ENCODE results near the gene MMP7. TPM values are rescaled to one million over a fixed set of nuclear protein-coding genes. Genes with fewer than 3 reads are reported as not detected.

Gene MMP7, protein sequence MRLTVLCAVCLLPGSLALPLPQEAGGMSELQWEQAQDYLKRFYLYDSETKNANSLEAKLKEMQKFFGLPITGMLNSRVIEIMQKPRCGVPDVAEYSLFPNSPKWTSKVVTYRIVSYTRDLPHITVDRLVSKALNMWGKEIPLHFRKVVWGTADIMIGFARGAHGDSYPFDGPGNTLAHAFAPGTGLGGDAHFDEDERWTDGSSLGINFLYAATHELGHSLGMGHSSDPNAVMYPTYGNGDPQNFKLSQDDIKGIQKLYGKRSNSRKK
- total RNA-seq, result 226 TPM

DNA sequence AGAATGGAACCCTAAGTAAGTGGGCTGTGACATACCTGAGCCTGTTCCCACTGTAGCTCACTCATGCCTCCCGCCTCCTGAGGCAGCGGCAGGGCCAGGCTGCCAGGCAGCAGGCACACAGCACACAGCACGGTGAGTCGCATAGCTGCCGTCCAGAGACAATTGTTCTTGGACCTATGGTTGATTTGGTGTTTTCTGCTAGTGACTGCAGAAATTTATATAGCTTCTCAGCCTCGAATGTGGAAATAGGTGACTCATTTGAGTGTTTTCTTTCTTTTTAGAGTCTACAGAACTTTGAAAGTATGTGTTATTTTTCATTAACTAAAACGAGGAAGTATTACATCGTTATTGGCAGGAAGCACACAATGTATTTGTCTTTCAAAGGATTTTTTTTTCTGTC is at the start of gene MMP7:
MMP7 (minus strand) TSS at position 190 of the 400 bp plus-strand sequence; CDS start at position 143, 47 bp downstream.
- no peak for DNase-seq (ENCODE audit: low spot score)

DNA sequence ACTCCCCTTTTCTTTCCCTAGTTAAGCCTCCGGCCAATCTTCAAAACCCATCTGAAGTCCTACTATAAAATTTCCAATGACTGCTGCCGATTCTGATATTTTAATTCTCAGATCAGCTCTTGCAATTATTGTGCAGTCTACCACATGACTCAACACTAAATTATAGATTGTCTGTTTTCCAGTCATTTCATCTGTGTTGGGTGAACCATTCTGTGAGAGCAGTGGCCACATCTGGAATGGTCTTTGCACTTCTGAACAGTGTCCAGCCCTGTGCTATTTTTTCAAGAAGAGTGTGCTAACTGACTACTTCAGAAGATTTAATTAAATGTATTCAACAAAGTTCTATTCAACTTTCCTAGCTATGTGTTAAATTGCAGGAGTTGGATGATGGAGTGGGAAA is 47.2 kb upstream of the MMP7 start:
- DNase-seq (ENCODE audit: low spot score), result no peak

DNA sequence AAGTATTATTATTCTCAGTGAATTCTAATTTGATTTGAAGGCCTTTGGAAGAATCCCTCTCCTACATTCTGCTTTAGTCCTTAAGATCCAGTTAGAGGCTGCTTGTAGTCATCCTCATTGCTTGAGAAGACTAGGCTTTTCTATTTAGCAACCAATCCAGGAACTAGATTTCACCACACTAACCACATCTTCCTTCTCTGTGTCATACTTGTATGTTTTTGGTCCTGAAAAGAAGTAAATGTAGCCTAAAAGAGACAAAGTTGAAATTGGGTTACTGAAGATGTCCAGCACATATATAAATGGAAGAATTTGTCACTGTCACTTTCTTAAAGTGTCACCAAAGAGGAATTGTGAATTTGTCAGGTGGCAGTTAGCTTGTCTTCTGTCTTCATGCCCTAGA is 46.6 kb upstream of the MMP7 start:
- DNase-seq (ENCODE audit: low spot score), result no peak

DNA sequence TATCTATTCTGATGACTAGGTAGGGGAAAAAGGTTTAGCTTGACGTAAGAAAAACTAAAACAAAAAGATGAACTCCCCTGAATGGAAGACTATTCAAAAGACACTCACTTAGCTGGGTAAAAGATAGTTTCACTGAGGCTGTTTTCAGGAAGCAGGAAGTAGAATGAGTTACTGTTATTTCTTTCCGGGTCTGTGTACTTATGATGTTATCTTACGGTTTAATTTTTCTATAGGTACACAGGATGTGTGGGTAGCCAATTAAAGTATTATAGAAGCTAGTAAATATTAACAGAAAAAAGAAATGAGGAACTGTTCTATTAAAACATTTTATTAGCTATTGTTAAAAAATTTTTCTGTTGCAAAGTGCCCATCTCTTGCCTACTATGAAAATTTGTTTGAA is 45.8 kb upstream of the MMP7 start:
- no peak for DNase-seq (ENCODE audit: low spot score)

DNA sequence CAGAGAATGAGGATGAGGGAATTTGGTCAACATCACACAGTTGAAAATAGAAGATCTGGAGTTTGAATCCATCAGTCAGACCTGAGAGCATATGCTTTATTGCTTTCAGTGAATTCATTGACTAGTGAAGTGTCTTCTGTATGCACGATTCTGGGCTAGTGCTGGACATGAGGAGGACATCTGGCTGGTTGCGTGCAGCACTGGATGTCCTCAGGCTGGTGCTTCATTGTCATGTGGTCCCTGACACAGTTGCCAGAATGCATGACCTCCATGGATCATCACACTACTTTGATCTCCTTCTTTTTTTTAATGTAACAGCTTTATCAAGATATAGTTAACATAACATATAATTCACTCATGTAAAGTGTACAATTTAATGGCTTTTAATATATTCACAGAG is 44.5 kb upstream of the MMP7 start:
- DNase-seq (ENCODE audit: low spot score), result no peak

DNA sequence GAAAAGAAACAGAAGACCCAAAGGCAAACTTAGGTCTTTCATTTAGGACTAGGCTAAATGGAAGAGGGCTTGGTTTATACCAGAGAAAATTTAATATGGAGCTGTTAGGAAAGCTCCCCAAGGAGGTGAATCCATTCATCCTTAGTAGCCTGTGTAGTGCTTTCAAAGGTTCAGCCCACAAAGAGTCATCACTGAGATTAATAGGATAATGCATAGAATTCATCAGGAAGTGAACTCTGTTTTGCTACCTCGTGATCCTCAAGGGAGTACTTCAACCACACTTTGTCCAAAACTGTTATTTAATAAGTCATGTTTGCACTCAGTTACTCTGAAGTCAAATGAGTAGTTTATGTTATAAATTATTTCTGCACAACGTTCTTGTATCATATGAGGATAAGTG is 43.3 kb upstream of the MMP7 start:
- DNase-seq (ENCODE audit: low spot score), result no peak

DNA sequence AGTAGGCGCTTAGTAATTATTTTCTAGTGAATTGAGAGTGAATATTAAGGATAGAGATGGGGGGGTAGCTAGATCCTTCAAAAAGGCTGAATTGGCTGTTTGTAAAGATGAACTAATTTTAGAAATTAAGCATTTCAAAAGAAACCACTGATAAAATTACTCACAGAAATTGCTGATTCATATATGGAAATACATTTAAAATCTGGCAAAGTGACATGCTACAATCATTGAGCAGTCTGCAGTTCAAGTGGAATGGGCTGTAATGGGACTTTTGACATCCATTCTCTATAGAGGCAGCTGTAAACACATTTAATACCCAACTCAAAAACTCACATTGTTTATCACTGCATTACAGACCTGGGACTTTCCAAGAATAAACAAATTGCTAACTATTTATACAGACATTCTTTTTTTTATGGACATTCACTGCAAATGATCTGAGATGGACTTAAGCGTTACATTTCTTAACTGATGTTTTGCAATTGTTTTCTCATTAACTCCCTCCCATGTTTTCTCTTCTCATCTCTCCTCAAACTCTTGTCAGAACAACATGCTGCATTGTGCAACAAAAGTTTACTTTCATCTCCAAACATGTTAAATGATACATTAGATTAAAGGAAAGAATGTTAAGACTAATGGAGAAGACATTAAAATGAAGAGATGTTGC is 42.1 kb upstream of the MMP7 start:
- no peak for DNase-seq (ENCODE audit: low spot score)

DNA sequence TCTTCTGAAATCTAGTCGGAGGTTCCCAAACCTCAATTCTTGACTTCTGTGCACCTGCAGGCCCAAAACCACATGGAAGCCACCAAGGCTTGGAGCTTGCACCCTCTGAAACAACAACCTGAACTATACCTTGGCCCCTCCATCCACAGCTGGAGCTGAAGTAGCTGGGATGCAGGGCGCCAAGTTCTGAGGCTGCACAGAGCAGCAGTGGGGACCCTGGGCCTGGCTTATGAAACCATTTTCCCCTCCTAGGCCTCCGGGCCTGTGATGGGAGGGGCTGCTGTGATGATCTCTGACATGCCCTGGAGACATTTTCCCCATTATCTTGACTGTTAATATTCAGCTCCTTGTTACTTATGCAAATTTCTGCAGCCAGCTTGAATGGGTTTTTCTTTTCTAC is 38.3 kb upstream of the MMP7 start:
- no peak for DNase-seq (ENCODE audit: low spot score)

DNA sequence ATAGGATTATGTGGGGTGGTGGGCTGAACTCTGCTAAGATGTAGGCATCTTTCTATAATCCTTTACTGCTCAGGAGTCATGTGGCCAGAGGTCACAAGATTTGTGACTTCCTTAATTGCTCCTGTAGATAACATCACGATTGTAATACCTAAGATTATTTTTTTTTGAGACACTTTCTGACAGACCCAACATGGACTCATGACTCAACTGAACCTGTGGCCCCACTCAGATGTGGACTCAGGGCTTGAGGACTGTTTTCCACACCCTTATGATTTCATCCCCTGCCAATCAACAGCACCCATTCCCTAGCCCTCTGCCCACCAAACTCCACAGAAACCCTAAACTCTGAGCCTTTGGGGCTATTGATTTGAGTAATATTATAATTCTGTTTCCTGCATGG is 35.6 kb upstream of the MMP7 start:
- no peak for DNase-seq (ENCODE audit: low spot score)

DNA sequence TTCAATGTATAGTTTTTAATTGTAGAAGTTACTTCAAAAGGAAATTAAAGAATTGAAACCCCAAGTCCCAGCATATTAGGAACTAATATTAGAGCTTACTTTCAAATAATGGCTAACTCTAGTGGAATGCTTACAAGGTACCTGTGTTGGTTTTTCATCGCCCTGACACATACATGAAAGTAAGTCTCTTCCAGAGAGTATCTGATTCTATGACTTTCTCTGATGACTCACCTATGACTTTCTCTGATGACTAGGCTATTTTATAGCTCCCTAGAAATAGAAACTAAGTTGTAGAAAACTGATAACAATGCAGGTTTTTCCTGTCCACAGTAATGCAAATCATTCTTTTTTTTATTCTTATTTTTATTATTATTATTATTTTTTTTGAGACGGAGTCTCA is 33.6 kb upstream of the MMP7 start:
- no peak for DNase-seq (ENCODE audit: low spot score)

DNA sequence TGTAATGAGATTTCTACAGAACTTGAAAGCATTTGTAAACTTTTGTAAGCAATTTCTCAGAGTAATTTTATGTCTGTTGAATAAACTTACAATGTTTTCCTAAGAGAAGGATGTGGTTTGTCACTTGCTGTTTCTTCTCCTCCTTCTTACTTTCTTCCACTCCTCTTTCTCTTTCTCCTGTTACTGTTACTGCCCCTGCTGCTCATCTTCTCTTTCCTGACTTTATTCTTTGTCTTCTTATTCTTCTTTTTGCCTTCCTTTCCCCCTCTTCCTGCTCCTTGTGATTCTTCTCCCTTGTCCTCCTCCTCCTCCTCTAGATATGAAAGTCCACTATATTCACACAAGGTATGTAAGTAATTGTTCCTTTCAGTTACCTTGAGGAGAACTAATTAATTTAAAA is 31.1 kb upstream of the MMP7 start:
- no peak for DNase-seq (ENCODE audit: low spot score)

DNA sequence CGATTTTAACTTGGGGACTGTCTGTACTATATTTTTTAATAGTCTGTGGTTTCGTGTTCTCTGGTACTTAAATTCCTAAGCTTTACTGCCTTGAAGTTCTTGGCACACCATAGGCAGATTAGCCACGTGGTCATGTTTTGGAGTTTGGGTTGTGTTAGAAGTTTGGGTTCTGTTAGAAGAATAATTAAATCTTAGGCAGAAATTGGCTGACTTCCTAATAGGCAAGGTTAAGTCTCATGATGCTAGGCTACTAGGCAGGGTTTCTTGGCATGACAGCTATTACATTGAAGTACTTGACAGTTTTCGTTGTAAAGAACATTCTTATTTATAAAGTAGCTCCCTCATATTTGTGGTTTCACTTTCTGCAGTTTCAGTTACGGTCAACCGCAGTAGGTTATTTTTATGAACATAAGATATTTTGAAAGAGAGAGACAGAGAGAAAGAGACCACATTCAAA is 30.0 kb upstream of the MMP7 start:
- no peak for DNase-seq (ENCODE audit: low spot score)

DNA sequence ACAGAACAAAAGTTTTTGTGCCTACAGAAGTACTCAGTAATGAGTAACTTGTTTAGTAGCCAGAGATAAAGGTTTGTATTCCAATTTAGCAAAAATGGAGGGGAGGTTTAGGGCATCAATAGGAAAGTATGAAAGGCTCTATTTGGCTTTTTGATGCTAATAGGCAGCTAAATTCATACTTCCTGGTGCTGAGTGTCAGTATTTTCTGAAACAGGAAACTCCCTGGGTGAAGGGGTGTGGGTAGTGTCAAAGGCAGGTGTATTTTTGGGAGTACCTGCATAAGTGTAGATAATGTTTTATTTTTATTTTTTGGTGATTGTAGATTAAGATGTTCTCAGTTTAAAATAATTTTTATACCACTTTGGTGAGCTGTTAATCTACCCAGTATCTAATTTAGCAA is 29.3 kb upstream of the MMP7 start:
- no peak for DNase-seq (ENCODE audit: low spot score)

DNA sequence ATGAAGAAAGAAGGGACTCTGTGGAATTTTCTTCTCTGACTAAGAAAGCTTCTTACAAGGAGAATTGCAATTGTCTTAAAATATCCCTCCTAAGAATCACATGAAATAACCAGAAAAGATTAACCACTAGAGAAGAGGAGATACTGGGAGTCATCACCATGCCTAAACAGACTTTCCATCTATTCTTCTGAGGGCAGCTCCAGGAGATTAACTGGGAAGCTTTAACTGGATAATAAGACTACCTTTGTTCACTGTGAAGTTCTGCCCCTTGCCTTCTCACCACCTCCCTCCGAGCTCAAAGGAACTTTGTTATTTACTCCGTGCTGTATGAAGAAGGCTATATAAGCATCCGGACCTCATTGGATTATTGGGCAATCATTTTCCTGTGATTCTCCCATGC is 24.5 kb upstream of the MMP7 start:
- DNase-seq (ENCODE audit: low spot score), result no peak

DNA sequence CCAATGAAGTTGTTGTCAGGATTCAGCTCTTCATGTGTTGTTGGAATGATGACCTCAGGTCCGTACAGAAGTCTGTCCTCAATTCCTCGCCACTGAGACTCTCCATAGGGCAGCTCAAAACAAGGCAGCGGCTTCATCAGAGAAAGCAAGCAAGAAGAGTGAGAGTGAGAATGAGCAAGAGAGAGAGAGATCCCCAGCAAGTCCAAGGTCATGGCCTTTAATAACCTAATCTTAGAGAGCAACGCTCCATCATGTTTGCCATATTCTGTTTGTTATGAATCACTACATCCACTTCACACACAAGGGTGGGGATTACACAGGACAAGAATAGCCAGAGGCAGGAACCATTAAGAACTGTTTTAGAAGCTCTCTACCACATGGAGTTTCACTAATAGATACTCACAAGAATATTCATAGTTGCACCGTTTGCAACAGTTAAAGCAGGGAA is 23.3 kb upstream of the MMP7 start:
- no peak for DNase-seq (ENCODE audit: low spot score)

DNA sequence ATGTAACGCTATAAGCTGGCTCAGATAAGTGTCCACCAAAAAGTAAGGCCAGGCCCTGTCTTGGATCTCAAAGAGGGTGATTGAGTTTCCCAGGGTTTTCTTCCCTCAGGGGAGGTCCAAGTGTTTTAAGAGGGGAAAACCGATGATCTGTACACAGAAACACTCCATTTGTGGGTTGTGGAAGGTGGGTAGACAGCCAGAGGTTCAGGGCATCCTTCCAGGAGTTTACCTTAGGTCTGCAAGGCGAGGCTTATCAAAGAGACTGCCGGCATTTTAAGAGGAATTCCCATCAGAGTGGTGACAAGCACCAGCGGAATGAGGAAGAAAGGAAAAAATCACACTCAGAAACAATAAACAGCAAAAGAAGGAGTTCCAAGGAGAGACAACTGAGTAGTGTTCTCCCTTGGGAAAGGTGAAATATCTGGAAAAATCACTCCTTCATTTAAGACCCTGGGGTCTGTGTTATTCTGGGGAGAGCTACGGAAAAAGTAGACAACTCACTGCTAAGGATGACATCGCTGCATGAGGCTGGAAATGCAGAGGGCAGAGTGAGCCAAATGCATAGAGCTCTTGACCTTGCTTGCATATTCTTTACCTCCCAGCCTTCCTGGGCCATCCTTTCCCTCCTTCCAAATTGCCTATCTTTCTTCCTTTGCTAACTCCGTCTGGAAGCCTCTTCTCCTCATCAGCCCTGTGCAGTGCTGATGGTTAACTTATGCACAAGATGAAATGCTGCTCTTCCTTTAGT is 22.1 kb upstream of the MMP7 start:
- no peak for DNase-seq (ENCODE audit: low spot score)

DNA sequence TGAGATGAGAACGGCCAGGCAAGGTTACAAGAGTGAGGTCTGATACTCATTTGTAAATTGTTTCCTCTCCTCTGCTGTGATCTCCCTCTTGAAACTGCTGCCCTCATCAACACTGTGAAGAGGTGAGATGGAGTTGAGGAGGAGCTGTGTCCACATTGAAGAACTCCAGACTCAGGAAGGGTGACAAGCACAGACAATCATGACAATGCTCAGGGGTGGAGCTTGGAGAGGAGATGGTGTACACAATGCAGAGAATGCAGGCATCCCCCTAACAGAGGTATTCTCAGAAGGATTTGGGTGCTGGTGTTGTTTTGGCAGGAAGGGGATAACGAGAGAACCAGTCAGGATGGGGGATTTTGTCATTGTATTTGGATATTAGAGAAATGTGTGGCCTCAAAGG is 21.5 kb upstream of the MMP7 start:
- no peak for DNase-seq (ENCODE audit: low spot score)

DNA sequence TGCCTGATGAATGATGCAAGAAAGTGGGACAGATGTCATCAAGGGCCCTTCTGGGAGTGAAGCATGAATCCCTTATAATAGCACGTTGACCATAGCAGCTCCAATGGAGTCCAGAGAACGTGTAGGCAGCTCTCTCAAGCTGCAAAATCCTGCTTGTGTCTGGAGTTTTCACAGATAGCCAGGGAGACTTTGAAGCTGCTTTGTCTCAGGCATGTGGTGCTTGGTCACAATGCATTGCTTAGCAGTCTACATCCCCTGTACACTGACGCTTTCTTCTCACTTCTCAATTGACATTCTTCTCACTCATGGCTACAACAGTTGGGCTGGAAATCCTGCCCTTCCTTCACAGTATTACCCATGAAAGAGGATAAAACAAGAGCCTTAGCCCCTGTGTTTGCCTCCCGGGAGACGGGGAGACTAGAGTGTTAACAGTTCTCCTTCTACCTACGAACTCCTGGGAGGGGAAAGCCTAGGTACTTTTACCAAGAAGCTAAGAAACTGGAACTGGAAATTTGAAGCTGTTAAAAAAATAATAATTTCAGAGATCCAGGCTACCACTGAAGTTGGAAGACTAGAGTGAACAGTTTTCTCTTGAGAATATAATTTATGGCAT is 20.7 kb upstream of the MMP7 start:
- DNase-seq (ENCODE audit: low spot score), result no peak

DNA sequence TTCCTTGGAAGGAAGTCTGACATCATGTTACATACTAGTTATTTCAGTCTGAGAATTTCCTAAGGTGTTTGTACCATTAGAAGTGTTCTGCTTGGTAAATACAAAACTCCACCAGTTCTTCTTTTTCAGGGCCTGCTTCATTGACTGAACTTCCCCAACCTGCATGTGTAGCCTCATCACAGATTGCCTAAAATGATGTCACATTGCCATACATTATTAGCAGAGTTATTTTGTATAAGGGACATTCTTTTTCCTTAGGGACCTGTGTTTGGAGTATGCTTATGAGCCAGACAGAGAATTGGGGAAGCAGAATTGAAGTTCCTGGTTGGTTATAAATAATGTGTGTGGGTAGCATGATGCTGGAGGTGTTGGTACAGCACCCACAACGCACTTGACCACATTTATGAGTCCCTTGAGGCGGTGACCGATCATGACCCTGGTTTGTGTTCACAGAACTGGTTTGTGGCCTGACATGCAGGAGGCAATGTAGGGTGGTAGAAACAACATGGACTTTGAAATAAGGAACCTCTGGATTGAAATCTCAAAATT is 16.4 kb upstream of the MMP7 start:
- no peak for DNase-seq (ENCODE audit: low spot score)

DNA sequence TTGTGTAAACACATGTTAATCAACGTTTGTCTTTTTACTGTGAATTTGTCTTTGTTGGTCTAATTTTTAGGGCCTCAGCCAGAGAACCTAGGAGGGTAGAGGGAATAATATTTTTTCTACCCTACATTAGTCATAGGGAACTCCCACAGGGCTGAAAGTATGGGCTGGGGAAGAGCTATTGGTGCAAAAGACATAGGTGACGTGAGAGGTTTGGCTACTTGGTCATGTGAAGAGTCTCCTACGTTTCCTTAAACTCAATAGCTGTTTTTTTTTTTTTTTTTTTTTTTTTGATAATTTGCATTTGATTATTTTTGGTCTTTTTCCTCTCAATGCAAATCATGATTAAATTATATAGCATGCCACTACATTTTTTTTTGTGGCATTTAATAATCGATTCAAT is 15.9 kb upstream of the MMP7 start:
- DNase-seq (ENCODE audit: low spot score), result no peak

DNA sequence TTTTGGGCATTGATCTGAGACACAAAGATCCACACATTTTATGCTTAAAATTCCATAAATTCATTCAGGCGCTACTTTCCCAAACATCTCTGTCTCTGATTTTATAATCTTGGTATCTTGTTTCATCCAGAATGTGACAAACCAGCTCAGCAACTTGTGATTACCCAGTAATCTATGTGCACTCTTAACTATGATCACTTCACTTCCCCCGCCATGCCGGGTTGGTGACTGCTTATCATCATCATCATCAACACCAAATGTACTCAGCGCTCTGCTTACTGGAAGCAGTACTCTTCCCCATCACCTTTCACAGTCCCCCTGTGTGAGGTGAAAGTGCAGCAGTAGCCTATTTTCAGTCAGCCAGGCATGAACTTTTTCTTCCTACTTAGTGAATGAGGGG is 15.2 kb upstream of the MMP7 start:
- DNase-seq (ENCODE audit: low spot score), result no peak

DNA sequence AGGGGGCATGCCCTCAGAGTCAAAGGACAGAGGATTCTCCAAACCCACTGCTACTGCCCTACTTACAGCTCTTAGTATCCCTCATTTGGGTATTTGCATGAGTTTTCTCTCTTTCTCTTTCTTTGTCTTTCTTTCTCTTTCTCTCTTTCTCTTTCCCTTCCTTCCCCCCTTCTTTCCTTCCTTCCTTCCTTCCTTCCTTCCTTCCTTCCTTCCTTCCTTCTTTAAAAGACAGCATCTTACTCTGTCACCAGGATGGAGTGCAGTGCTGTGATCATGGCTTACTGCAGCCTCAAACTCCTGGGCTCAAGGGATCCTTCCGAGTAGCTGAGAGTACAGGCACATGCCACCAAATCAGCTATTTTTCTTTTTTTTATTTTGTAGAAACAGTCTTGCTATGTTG is 14.0 kb upstream of the MMP7 start:
- no peak for DNase-seq (ENCODE audit: low spot score)
